Fibroblast of mammary gland (primary cell): Measurements from ENCODE around the gene CTNND1.

Source experiments
- DNase-seq: peaks from one replicate; pipeline ENCODE4 v3.0.0-alpha.2; 2010; ENCODE audit warnings: low read depth
- H3K4me3 ChIP-seq: 2 replicates; pipeline ENCODE4 v1.5.1; 2011; ENCODE audit warnings: low read depth, mild to moderate bottlenecking, low read length, moderate library complexity; ENCODE audit not compliant: control insufficient read depth
- CTCF ChIP-seq: conservative IDR thresholded peaks from 2 replicates; pipeline ENCODE4 v1.5.1; 2011; ENCODE audit warnings: low read depth, low read length, inconsistent platforms; ENCODE audit not compliant: control insufficient read depth, insufficient read depth

CTNND1 gene

DNA sequence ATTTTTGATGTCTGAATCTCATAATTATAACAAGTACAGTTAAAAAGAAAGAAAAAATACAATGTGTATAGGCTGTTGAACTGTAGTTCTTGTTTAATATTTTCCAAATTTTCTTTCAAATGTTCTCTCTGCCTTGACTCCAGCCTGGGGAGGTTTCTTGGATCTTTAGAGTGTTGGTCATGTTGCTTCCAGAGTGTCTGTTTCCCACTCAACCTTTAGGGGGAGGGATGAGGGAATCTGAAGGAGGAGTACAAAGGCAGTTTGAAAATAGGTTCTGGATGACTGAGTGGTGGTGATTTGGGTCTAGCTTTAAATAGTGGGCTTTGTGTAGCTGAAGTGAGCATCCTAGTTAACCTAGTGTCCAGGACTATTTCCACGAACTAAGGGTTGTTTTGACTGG, 2.0 kb downstream of the CTNND1 start:
- TF ChIP-seq CTCF: peak; percentile 52
- DNase-seq: peak; percentile 59
- H3K4me3 ChIP-seq: peak overlapping the region; percentile 96

GRCh38 chr11:57764021-57764420, 2.4 kb downstream of the CTNND1 start:
- TF ChIP-seq CTCF: no peak
- no peak for DNase-seq
- H3K4me3 ChIP-seq: peak overlapping the region; percentile 96

DNA sequence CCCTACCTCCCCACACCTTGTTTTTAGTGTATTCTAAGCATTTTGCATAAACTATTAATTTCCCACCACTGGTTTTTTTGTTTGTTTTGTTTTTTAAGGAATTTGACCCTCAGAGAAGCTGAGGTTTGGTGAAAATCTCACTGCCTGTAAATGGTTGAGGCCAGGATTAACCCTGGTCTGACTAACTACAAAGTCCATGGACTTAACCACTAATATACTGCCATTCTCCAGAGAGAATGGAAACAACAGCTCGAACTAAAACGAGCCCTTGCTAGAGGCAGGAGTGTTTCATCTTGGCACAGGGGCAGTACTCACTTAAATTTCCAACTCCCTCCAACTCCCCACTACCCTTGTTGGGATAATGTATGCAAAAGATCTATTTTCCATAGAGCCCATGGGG, 3.0 kb downstream of the CTNND1 start:
- H3K4me3 ChIP-seq: peak overlapping the region; percentile 5
- TF ChIP-seq CTCF: no peak

DNA sequence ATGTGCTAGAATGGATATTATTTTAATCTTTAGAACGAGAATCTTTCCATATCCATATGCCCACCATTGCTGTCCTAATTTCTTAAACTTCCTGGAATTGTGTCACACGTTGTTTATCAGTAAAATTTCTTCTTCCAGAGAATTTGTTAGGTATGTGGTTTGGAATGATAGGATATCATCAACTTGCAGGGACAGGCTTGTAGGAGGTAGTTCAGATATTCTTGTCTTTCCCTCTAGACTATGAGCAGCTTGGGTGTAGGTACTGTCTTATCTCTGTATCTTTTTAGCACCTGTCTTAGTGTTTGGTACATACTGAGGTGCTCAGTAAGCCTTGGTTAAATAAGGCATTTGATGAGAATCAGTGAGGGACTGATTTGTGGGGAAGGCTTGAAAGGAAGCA, 3.4 kb downstream of the CTNND1 start:
- DNase-seq: no peak
- no peak overlapping the region for H3K4me3 ChIP-seq
- TF ChIP-seq CTCF: no peak

More for the DNA sequence above, 3.0 kb downstream of the CTNND1 start:
- no peak for DNase-seq

- DNase-seq: no peak
- no peak overlapping the region for H3K4me3 ChIP-seq
- TF ChIP-seq CTCF: no peak
Measured at GRCh38 chr11:57770793-57771192, 9.2 kb downstream of the CTNND1 start.

DNA sequence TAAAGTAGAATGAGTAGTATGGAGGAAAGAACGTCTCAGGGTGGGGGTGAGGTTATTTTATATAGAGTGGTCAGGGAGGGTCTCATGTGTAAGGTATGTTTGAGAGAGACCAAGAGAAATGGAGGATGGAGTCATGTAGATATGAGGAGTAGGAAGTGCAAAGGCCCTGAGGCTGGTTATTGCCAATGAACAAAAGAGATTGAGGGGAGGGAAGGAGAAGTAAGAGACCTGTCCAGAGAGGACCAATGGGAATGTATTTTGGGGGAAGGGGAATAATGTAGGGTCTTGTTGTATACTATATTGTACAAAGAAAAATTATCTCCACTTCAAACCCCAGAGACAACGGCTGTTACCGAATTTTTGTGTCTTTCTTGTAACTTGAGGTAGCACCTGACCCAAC, 9.8 kb downstream of the CTNND1 start:
- no peak for DNase-seq
- TF ChIP-seq CTCF: no peak
- H3K4me3 ChIP-seq: no peak overlapping the region

DNA sequence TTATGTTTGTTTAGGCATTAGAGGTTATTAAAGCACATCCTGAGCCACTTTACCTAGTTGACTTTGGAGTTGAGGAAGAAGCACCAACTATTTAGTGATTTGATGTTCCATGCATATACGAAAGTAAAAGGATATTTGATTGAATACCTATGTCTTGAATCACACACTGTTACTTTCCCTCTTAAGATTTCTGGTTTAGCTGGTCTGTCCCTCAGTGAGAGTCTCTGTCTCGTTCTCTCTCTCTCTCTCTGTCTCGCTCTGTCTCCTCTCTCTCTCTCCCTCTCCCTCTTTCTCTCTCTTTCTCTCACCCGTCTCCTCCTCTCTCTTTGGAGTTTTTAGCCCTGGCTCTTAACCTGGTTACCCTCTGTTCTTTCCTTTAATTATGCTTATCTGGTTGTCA, 11.0 kb downstream of the CTNND1 start:
- DNase-seq: no peak
- H3K4me3 ChIP-seq: no peak overlapping the region

More for the DNA sequence above, 11.0 kb downstream of the CTNND1 start:
- no peak for TF ChIP-seq CTCF
